PC-3 (cell line): ENCODE results near the gene LRP5. TPM values are rescaled to one million over a fixed set of nuclear protein-coding genes. Genes with fewer than 3 reads are reported as not detected.
A peak's percentile ranks its signal among the peaks of the same experiment; 100 is the strongest.

Experiments used
- ATAC-seq: fragments of 200-7000 bp; cut with Tn5 transposase; 2 replicates; pipeline ENCODE4 v1.9.1; 2020; ENCODE audit warnings: mild to moderate bottlenecking, moderate library complexity
- BruUV-seq: library from RNA; stranded (reverse); fragments of 400-500 nt; replicated peaks from 2 replicates; lab custom pipeline; 2021; lab: Mats Ljungman, UMichigan
- CTCF ChIA-PET: fragments of 300-600 bp; sonication (Branson Sonifier 250); formaldehyde crosslinking; loops from one replicate; lab custom pipeline; 2022; ENCODE audit warnings: antibody characterized with exemption; lab: Charles Lee
- POLR2A ChIA-PET: fragments of 300-600 bp; sonication (Branson Sonifier 250); formaldehyde crosslinking; loops from one replicate; lab custom pipeline; 2022; ENCODE audit warnings: antibody characterized with exemption; ENCODE audit not compliant: unreplicated experiment; lab: Charles Lee
- DNase-seq: peaks from one replicate; pipeline ENCODE4 v3.0.0-alpha.2; 2015
- H2AFZ ChIP-seq: fragments of 300-600 bp; sonication (generic); 2 replicates; pipeline ENCODE4 v1.6.0; 2016; ENCODE audit warnings: antibody characterized with exemption, low read length
- H3F3A ChIP-seq: fragments of 300-600 bp; sonication (generic); one replicate; pipeline ENCODE4 v1.6.0; 2017; ENCODE audit warnings: antibody characterized with exemption, low read length, control low read depth, mild to moderate bottlenecking; ENCODE audit not compliant: unreplicated experiment
- H3K27ac ChIP-seq: fragments of 300-600 bp; sonication (generic); 2 replicates; pipeline ENCODE4 v1.5.1; 2016; ENCODE audit warnings: mild to moderate bottlenecking, low read length
- H3K27me3 ChIP-seq: fragments of 300-600 bp; sonication (generic); 2 replicates; pipeline ENCODE4 v1.6.1; 2016; ENCODE audit warnings: low read length, mixed read lengths
- H3K36me3 ChIP-seq: fragments of 300-600 bp; sonication (generic); 2 replicates; pipeline ENCODE4 v1.6.1; 2016; ENCODE audit warnings: low read depth, mixed run types, low read length, mixed read lengths
- H3K4me1 ChIP-seq: fragments of 300-600 bp; sonication (generic); 2 replicates; pipeline ENCODE4 v1.5.1; 2016; ENCODE audit warnings: low read length; ENCODE audit not compliant: insufficient read depth
- H3K4me2 ChIP-seq: fragments of 300-600 bp; sonication (generic); 2 replicates; pipeline ENCODE4 v1.6.0; 2016; ENCODE audit warnings: low read length
- H3K4me3 ChIP-seq: fragments of 300-600 bp; sonication (generic); 2 replicates; pipeline ENCODE4 v1.5.1; 2016; ENCODE audit warnings: mild to moderate bottlenecking, low read length, mixed read lengths
- H3K79me2 ChIP-seq: fragments of 300-600 bp; sonication (generic); 2 replicates; pipeline ENCODE4 v1.6.1; 2017; ENCODE audit warnings: low read length, mixed read lengths
- H3K9ac ChIP-seq: fragments of 300-600 bp; sonication (generic); 2 replicates; pipeline ENCODE4 v1.6.0; 2016; ENCODE audit warnings: mild to moderate bottlenecking, low read length
- H3K9me2 ChIP-seq: fragments of 300-600 bp; sonication (generic); replicated peaks from 2 replicates; pipeline ENCODE4 v1.6.1; 2016; ENCODE audit warnings: mixed run types, low read length, mixed read lengths
- H3K9me3 ChIP-seq: fragments of 300-600 bp; sonication (generic); 2 replicates; pipeline ENCODE4 v1.6.1; 2016; ENCODE audit warnings: low read length, mixed read lengths
- H4K20me1 ChIP-seq: fragments of 300-600 bp; sonication (generic); 2 replicates; pipeline ENCODE4 v1.6.1; 2016; ENCODE audit warnings: low read length, mixed read lengths
- CTCF ChIP-seq: fragments of 300-600 bp; sonication (generic); conservative IDR thresholded peaks from 2 replicates; pipeline ENCODE4 v1.5.1; 2017; ENCODE audit warnings: antibody characterized with exemption, low read depth, mild to moderate bottlenecking, low read length
- EZH2 ChIP-seq: fragments of 300-600 bp; sonication (generic); IDR thresholded peaks from one replicate; pipeline ENCODE4 v1.6.1; 2017; ENCODE audit warnings: antibody characterized with exemption, mild to moderate bottlenecking, low read length; ENCODE audit not compliant: unreplicated experiment
- EZH2phosphoT487 ChIP-seq: fragments of 300-600 bp; sonication (generic); IDR thresholded peaks from 2 replicates; pipeline ENCODE4 v1.6.1; 2018; ENCODE audit warnings: mild to moderate bottlenecking, antibody characterized with exemption, low read length, borderline replicate concordance
- intact Hi-C: fragments of 100-400 bp; cut with micrococcal nuclease; formaldehyde crosslinking; loops from 2 replicates; pipeline ENCODE4 v1.9.0; 2023
- total RNA-seq: library from RNA; depleted of rRNA; stranded (reverse); fragments of >200 nt; gene quantifications from 2 replicates; pipeline ENCODE4 v1.2.3, GENCODE V29; 2014

The LRP5 gene
- total RNA-seq, 1 experiment from 2014 or later: 64.3 TPM

- POLR2A ChIA-PET: no interaction called here
- H3K36me3 ChIP-seq: peaks cover 40% of the 10 kb centered on the region
- no peak overlapping the region for H3K27ac ChIP-seq
- intact Hi-C loops: loop anchor here (10.0 kb wide), 1 partner anchor 46 kb away; no protein-coding TSS in a partner anchor
- H3K4me3 ChIP-seq: no peak overlapping the region
- CTCF ChIA-PET: no interaction called here
- H3K9me2 ChIP-seq: no peaks in the 10 kb centered on the region
- BruUV-seq: no TSS peak
- no peak overlapping the region for H3K9ac ChIP-seq
- no peaks in the 10 kb centered on the region for H3K27me3 ChIP-seq
- H4K20me1 ChIP-seq: no peaks in the 10 kb centered on the region
- ATAC-seq (peak; percentile 89), DNase-seq (peak; percentile 70)
- H3K4me2 ChIP-seq: no peak overlapping the region
- peaks cover 8% of the 10 kb centered on the region; the same call in 1 of the 2 replicates for H3K4me1 ChIP-seq
- no peaks in the 10 kb centered on the region for H3K79me2 ChIP-seq
- H3F3A ChIP-seq: no peaks in the 10 kb centered on the region
- 0 out of 2 replicates have a peak, but pooled peaks cover 4% of the 10 kb centered on the region for H3K9me3 ChIP-seq
- no peak overlapping the region for H2AFZ ChIP-seq
- TF ChIP-seq EZH2phosphoT487: no peak
- TF ChIP-seq CTCF: no peak
- TF ChIP-seq EZH2: no peak
These were observed 118.4 kb downstream of the LRP5 start for GRCh38 chr11:68430801-68431200.

- no peak overlapping the region for H3K4me3 ChIP-seq
- H3K9me3 ChIP-seq: 0 out of 2 replicates have a peak, but pooled peaks cover 4% of the 10 kb centered on the region
- H3K4me2 ChIP-seq: no peak overlapping the region
- H3K27me3 ChIP-seq: no peaks in the 10 kb centered on the region
- BruUV-seq: no TSS peak
- peaks cover 31% of the 10 kb centered on the region for H3K36me3 ChIP-seq
- H3K27ac ChIP-seq: no peak overlapping the region
- H3K79me2 ChIP-seq: no peaks in the 10 kb centered on the region
- TF ChIP-seq EZH2: no peak
- no peak for TF ChIP-seq CTCF
- no peak for TF ChIP-seq EZH2phosphoT487
- POLR2A ChIA-PET: no interaction called here
- H3K9me2 ChIP-seq: no peaks in the 10 kb centered on the region
- H3K9ac ChIP-seq: no peak overlapping the region
- no peaks in the 10 kb centered on the region for H3F3A ChIP-seq
- DNase-seq: no peak
- CTCF ChIA-PET: no interaction called here
- no peaks in the 10 kb centered on the region for H4K20me1 ChIP-seq
- no peak for ATAC-seq
- intact Hi-C loops: loop anchor here (10.0 kb wide), 1 partner anchor 47 kb away; no protein-coding TSS in a partner anchor
- peaks cover 14% of the 10 kb centered on the region for H3K4me1 ChIP-seq
- H2AFZ ChIP-seq: no peak overlapping the region
These were observed 119.7 kb downstream of the LRP5 start for GRCh38 chr11:68431984-68432645.

- no peaks in the 10 kb centered on the region for H4K20me1 ChIP-seq
- no peak overlapping the region for H3K4me2 ChIP-seq
- POLR2A ChIA-PET: no interaction called here
- peaks cover 22% of the 10 kb centered on the region for H3K4me1 ChIP-seq
- H3F3A ChIP-seq: no peaks in the 10 kb centered on the region
- H3K27ac ChIP-seq: no peak overlapping the region
- H2AFZ ChIP-seq: no peak overlapping the region
- no peak overlapping the region for H3K9ac ChIP-seq
- 0 out of 2 replicates have a peak, but pooled peaks cover 4% of the 10 kb centered on the region for H3K9me3 ChIP-seq
- CTCF ChIA-PET: no interaction called here
- no peak for ATAC-seq
- H3K36me3 ChIP-seq: peaks cover 30% of the 10 kb centered on the region
- H3K79me2 ChIP-seq: no peaks in the 10 kb centered on the region
- no peaks in the 10 kb centered on the region for H3K9me2 ChIP-seq
- no peak overlapping the region for H3K4me3 ChIP-seq
- intact Hi-C loops: loop anchor here (10.0 kb wide), 1 partner anchor 48 kb away; no protein-coding TSS in a partner anchor
- DNase-seq: no peak
- no TSS peak for BruUV-seq
- no peaks in the 10 kb centered on the region for H3K27me3 ChIP-seq
- no peak for TF ChIP-seq CTCF
- TF ChIP-seq EZH2phosphoT487: no peak
- TF ChIP-seq EZH2: no peak
These were observed 120.5 kb downstream of the LRP5 start for GRCh38 chr11:68432874-68433273.
